Esophagus (tissue), 2 donors: Measurements from ENCODE around the gene MED26. TPM values are rescaled to one million over a fixed set of nuclear protein-coding genes. Genes with fewer than 3 reads are reported as not detected.
A peak's percentile ranks its signal among the peaks of the same experiment; 100 is the strongest.

Experiments
- H3K27ac ChIP-seq, 2 donors: one replicate each; pipeline ENCODE4 v1.5.1; 2013; ENCODE audit warnings: low read depth in 2 of 2, mild to moderate bottlenecking in 2 of 2, inconsistent platforms in 1 of 2, low read length in 1 of 2, moderate library complexity in 1 of 2
- H3K27me3 ChIP-seq, 2 donors: one replicate each; pipeline ENCODE4 v1.6.1; 2013; ENCODE audit warnings: low read length in 2 of 2, control low read depth in 1 of 2, mild to moderate bottlenecking in 1 of 2; ENCODE audit not compliant: insufficient read depth in 2 of 2, control insufficient read depth in 1 of 2
- H3K36me3 ChIP-seq, 2 donors: one replicate each; pipeline ENCODE4 v1.6.1; 2013; ENCODE audit warnings: low read length in 1 of 2; ENCODE audit not compliant: control insufficient read depth in 2 of 2, insufficient read depth in 2 of 2
- H3K4me1 ChIP-seq, 2 donors: one replicate each; pipeline ENCODE4 v1.6.1; 2013; ENCODE audit warnings: low read length in 1 of 2; ENCODE audit not compliant: control insufficient read depth in 2 of 2, insufficient read depth in 2 of 2
- H3K4me3 ChIP-seq, 2 donors: one replicate each; pipeline ENCODE4 v1.5.1; 2013; ENCODE audit warnings: low read length in 2 of 2, mild to moderate bottlenecking in 2 of 2, low read depth in 1 of 2, moderate library complexity in 1 of 2
- H3K9me3 ChIP-seq, 2 donors: one replicate each; pipeline ENCODE4 v1.6.1; 2013; ENCODE audit warnings: mild to moderate bottlenecking in 2 of 2, low read depth in 1 of 2, low read length in 1 of 2, moderate library complexity in 1 of 2; ENCODE audit not compliant: control insufficient read depth in 2 of 2, insufficient read depth in 1 of 2
- WGBS, 2 donors: extraction: QIAGEN DNeasy Blood & Tissue Kit; methylation state at CpG; one replicate each; pipeline ENCODE4 v1.1.7; 2013; 5-methylcytosine and 5-hydroxymethylcytosine counted together
- polyA plus RNA-seq, 2 donors: library from polyadenylated mRNA; stranded (reverse); fragments of 200-250 nt; gene quantifications; one replicate each; pipeline ENCODE4 v1.2.3, GENCODE V29; 2013
- donor health status: healthy with polysubstance abuse.
- donor health status: Bipolar disorder and iron deficiency.

MED26 gene
- polyA plus RNA-seq, 2 donors: 5.0 to 5.5 TPM

GRCh38 chr19:16573925-16574324 is 54.1 kb downstream of the MED26 start:
- no peaks in the 10 kb centered on the region for H3K9me3 ChIP-seq
- no peak overlapping the region for H3K27ac ChIP-seq
- H3K4me1 ChIP-seq: peaks cover 0 to 8% of the 10 kb centered on the region in 2 donors
- peaks cover 4 to 39% of the 10 kb centered on the region in 2 donors for H3K36me3 ChIP-seq
- no peaks in the 10 kb centered on the region for H3K27me3 ChIP-seq
- peak overlapping the region in 1 of 2 donors; percentile 80 for H3K4me3 ChIP-seq

GRCh38 chr19:16573296-16573695 is 54.7 kb downstream of the MED26 start:
- Histone ChIP-seq H3K4me1 (peaks cover 0 to 8% of the 10 kb centered on the region in 2 donors), H3K4me3 (peak overlapping the region; percentile 80 to 83), H3K27me3 (no peaks in the 10 kb centered on the region), H3K9me3 (no peaks in the 10 kb centered on the region), H3K36me3 (peaks cover 4 to 39% of the 10 kb centered on the region in 2 donors), H3K27ac (peak overlapping the region in 1 of 2 donors; percentile 92)
- WGBS, 2 donors: 59 to 63% methylated on average over 13 of the region's 13 CpGs

- peaks cover 0 to 8% of the 10 kb centered on the region in 2 donors for H3K4me1 ChIP-seq
- peak within 1 kb of the TSS; percentile 90 to 92 for H3K27ac ChIP-seq
- no peaks in the 10 kb centered on the region for H3K27me3 ChIP-seq
- WGBS, 2 donors: 0 to 1% methylated on average over 68 to 83 of the region's 83 CpGs
- no peaks in the 10 kb centered on the region for H3K9me3 ChIP-seq
- peak within 1 kb of the TSS; percentile 80 to 98 for H3K4me3 ChIP-seq
- peaks cover 4 to 35% of the 10 kb centered on the region in 2 donors for H3K36me3 ChIP-seq
Measured at GRCh38 chr19:16572332-16573211, 55.4 kb downstream of the MED26 start, which contains the start of gene SLC35E1. Gene SLC35E1, minus strand, starts transcription at chr19:16572415. Its CDS starts 51 bp downstream, at chr19:16572364.

GRCh38 chr19:16571822-16572331 is 56.1 kb downstream of the MED26 start:
- Histone ChIP-seq H3K4me1 (peaks cover 0 to 8% of the 10 kb centered on the region in 2 donors), H3K9me3 (no peaks in the 10 kb centered on the region)
- 0 to 1% methylated on average over 56 to 75 of the region's 75 CpGs for WGBS, 2 donors

GRCh38 chr19:16571283-16571682 is 56.7 kb downstream of the MED26 start:
- H3K4me1 ChIP-seq: peaks cover 0 to 9% of the 10 kb centered on the region in 2 donors
- H3K4me3 ChIP-seq: peak overlapping the region; percentile 80 to 98
- H3K27me3 ChIP-seq: no peaks in the 10 kb centered on the region
- H3K27ac ChIP-seq: peak overlapping the region; percentile 84 to 85
- no peaks in the 10 kb centered on the region for H3K9me3 ChIP-seq
- 13 to 18% methylated on average over 6 of the region's 6 CpGs for WGBS, 2 donors
- H3K36me3 ChIP-seq: peaks cover 2 to 29% of the 10 kb centered on the region in 2 donors

More at GRCh38 chr19:16571822-16572331, 56.1 kb downstream of the MED26 start:
- Histone ChIP-seq H3K4me3 (peak overlapping the region; percentile 80 to 98), H3K36me3 (peaks cover 4 to 31% of the 10 kb centered on the region in 2 donors), H3K27me3 (no peaks in the 10 kb centered on the region), H3K27ac (peak overlapping the region; percentile 84 to 85)

- peaks cover 0 to 11% of the 10 kb centered on the region in 2 donors for H3K4me1 ChIP-seq
- H3K36me3 ChIP-seq: peaks cover 2 to 21% of the 10 kb centered on the region in 2 donors
- no peaks in the 10 kb centered on the region for H3K9me3 ChIP-seq
- H3K27ac ChIP-seq: no peak overlapping the region
- 72 to 85% methylated on average over 17 of the region's 17 CpGs for WGBS, 2 donors
- no peaks in the 10 kb centered on the region for H3K27me3 ChIP-seq
- H3K4me3 ChIP-seq: no peak overlapping the region
Measured at GRCh38 chr19:16569609-16570320, 58.2 kb downstream of the MED26 start.

- peaks cover 9 to 30% of the 10 kb centered on the region in 2 donors for H3K36me3 ChIP-seq
- WGBS, 2 donors: 91 to 96% methylated on average over 5 of the region's 5 CpGs
- H3K27ac ChIP-seq: peak overlapping the region; percentile 33 to 57
- H3K9me3 ChIP-seq: no peaks in the 10 kb centered on the region
- no peaks in the 10 kb centered on the region for H3K27me3 ChIP-seq
- H3K4me1 ChIP-seq: peaks cover 0 to 11% of the 10 kb centered on the region in 2 donors
- H3K4me3 ChIP-seq: no peak overlapping the region
Measured at GRCh38 chr19:16566702-16567101, 61.3 kb downstream of the MED26 start.

GRCh38 chr19:16566161-16566560 is 61.8 kb downstream of the MED26 start:
- Histone ChIP-seq H3K27me3 (no peaks in the 10 kb centered on the region), H3K27ac (peak overlapping the region; percentile 33 to 57), H3K36me3 (peaks cover 12 to 34% of the 10 kb centered on the region in 2 donors), H3K4me1 (peaks cover 0 to 6% of the 10 kb centered on the region in 2 donors), H3K9me3 (no peaks in the 10 kb centered on the region), H3K4me3 (no peak overlapping the region)
- 61 to 78% methylated on average over 10 of the region's 10 CpGs for WGBS, 2 donors

GRCh38 chr19:16564842-16565241 is 63.2 kb downstream of the MED26 start:
- H3K9me3 ChIP-seq: no peaks in the 10 kb centered on the region
- peaks cover 12 to 39% of the 10 kb centered on the region in 2 donors for H3K36me3 ChIP-seq
- peaks cover 0 to 3% of the 10 kb centered on the region in 2 donors for H3K4me1 ChIP-seq
- H3K4me3 ChIP-seq: no peak overlapping the region
- no peaks in the 10 kb centered on the region for H3K27me3 ChIP-seq
- WGBS, 2 donors: 67 to 73% methylated on average over 7 of the region's 7 CpGs
- no peak overlapping the region for H3K27ac ChIP-seq
